ENCODE results near the gene HSCB. TPM values are rescaled to one million over a fixed set of nuclear protein-coding genes. Genes with fewer than 3 reads are reported as not detected.
A peak's percentile ranks its signal among the peaks of the same experiment; 100 is the strongest.
"Not testable (repeated sequence)": the region's sequence is repeated elsewhere in the genome, so short reads cannot be mapped to it uniquely, and the experiment has no call there.

Gene HSCB
- total and polyA plus RNA-seq, 5 donors from 2014 or later, result 4.9 to 12.0 (median 9.5) TPM

GRCh38 chr22:28742562-28742962 lies 723 bp downstream of the HSCB start:
- peak overlapping the region; percentile 90 to 96 (median 95) for H3K27ac Mint-ChIP-seq
- ATAC-seq (ENCODE audit: low read depth in 2 of 2) (no peak), DNase-seq (no peak)
- Histone ChIP-seq H3K4me1 (ENCODE audit: control insufficient read depth, insufficient read depth, low read length, poor library complexity, severe bottlenecking) (peaks cover 14% of the 10 kb centered on the region), H3K9me3 (ENCODE audit: control insufficient read depth in 2 of 2, low read length in 2 of 2) (no peaks in the 10 kb centered on the region), H3K27ac (ENCODE audit: insufficient read depth, low read length, poor library complexity, severe bottlenecking) (peak overlapping the region; percentile 95), H3K4me3 (ENCODE audit: low read depth, low read length) (peak overlapping the region; percentile 94), H3K36me3 (ENCODE audit: control insufficient read depth, insufficient read depth, low read length) (peaks cover 20% of the 10 kb centered on the region), H3K27me3 (ENCODE audit: control insufficient read depth, insufficient read depth, low read length) (no peaks in the 10 kb centered on the region)
- H3K4me1 Mint-ChIP-seq, result peaks cover 7 to 36% (median 22%) of the 10 kb centered on the region in 4 donors
- peaks cover 12% of the 10 kb centered on the region for H3K36me3 Mint-ChIP-seq
- no peaks in the 10 kb centered on the region for H3K27me3 Mint-ChIP-seq
- no peaks in the 10 kb centered on the region for H3K9me3 Mint-ChIP-seq
- peak overlapping the region; percentile 91 to 100 (median 94) for H3K4me3 Mint-ChIP-seq

- peak overlapping the region; percentile 8 to 95 (median 73) for H3K4me3 Mint-ChIP-seq
- ATAC-seq (ENCODE audit: low read depth in 2 of 2) (no peak), DNase-seq (no peak)
- H3K9me3 Mint-ChIP-seq, result no peaks in the 10 kb centered on the region
- H3K27ac ChIP-seq (ENCODE audit: insufficient read depth, low read length, poor library complexity, severe bottlenecking), result no peak overlapping the region
- H3K27me3 ChIP-seq (ENCODE audit: control insufficient read depth, insufficient read depth, low read length), result no peaks in the 10 kb centered on the region
- H3K4me3 ChIP-seq (ENCODE audit: low read depth, low read length), result no peak overlapping the region
- H3K36me3 Mint-ChIP-seq, result peaks cover 18% of the 10 kb centered on the region
- no peaks in the 10 kb centered on the region for H3K27me3 Mint-ChIP-seq
- peaks cover 14% of the 10 kb centered on the region for H3K4me1 ChIP-seq (ENCODE audit: control insufficient read depth, insufficient read depth, low read length, poor library complexity, severe bottlenecking)
- no peaks in the 10 kb centered on the region for H3K9me3 ChIP-seq (ENCODE audit: control insufficient read depth in 2 of 2, low read length in 2 of 2)
- H3K36me3 ChIP-seq (ENCODE audit: control insufficient read depth, insufficient read depth, low read length), result peaks cover 27% of the 10 kb centered on the region
- H3K27ac Mint-ChIP-seq, result no peak overlapping the region
- H3K4me1 Mint-ChIP-seq, result peaks cover 7 to 37% (median 21%) of the 10 kb centered on the region in 4 donors
Observed at GRCh38 chr22:28743852-28744251, 2.0 kb downstream of the HSCB start.

- Histone ChIP-seq H3K4me3 (ENCODE audit: low read depth, low read length) (no peak overlapping the region), H3K27ac (ENCODE audit: insufficient read depth, low read length, poor library complexity, severe bottlenecking) (no peak overlapping the region), H3K4me1 (ENCODE audit: control insufficient read depth, insufficient read depth, low read length, poor library complexity, severe bottlenecking) (no peaks in the 10 kb centered on the region), H3K9me3 (ENCODE audit: control insufficient read depth in 2 of 2, low read length in 2 of 2) (no peaks in the 10 kb centered on the region), H3K36me3 (ENCODE audit: control insufficient read depth, insufficient read depth, low read length) (peaks cover 20% of the 10 kb centered on the region), H3K27me3 (ENCODE audit: control insufficient read depth, insufficient read depth, low read length) (no peaks in the 10 kb centered on the region)
- Mint-ChIP-seq H3K4me1 (peaks cover 4 to 8% (median 5%) of the 10 kb centered on the region in 4 donors), H3K4me3 (no peak overlapping the region), H3K36me3 (peaks cover 26% of the 10 kb centered on the region), H3K27ac (no peak overlapping the region), H3K9me3 (no peaks in the 10 kb centered on the region), H3K27me3 (no peaks in the 10 kb centered on the region)
- DNase-seq (no peak), ATAC-seq (ENCODE audit: low read depth in 2 of 2) (no peak)
Observed at GRCh38 chr22:28750471-28750881, 8.6 kb downstream of the HSCB start.

- H3K9me3 ChIP-seq (ENCODE audit: control insufficient read depth in 2 of 2, low read length in 2 of 2); H3K4me3 ChIP-seq (ENCODE audit: low read depth, low read length); H3K4me1 Mint-ChIP-seq; H3K27me3 ChIP-seq (ENCODE audit: control insufficient read depth, insufficient read depth, low read length); ATAC-seq (ENCODE audit: low read depth in 2 of 2); H3K27ac Mint-ChIP-seq; H3K27ac ChIP-seq (ENCODE audit: insufficient read depth, low read length, poor library complexity, severe bottlenecking); DNase-seq; H3K4me1 ChIP-seq (ENCODE audit: control insufficient read depth, insufficient read depth, low read length, poor library complexity, severe bottlenecking); H3K36me3 ChIP-seq (ENCODE audit: control insufficient read depth, insufficient read depth, low read length); H3K4me3 Mint-ChIP-seq; H3K9me3 Mint-ChIP-seq; H3K27me3 Mint-ChIP-seq: not testable (repeated sequence)
- peaks cover 16% of the 10 kb centered on the region for H3K36me3 Mint-ChIP-seq
Observed at GRCh38 chr22:28754512-28754911, 12.7 kb downstream of the HSCB start.

- no peaks in the 10 kb centered on the region for H3K4me1 Mint-ChIP-seq
- Histone ChIP-seq H3K27me3 (ENCODE audit: control insufficient read depth, insufficient read depth, low read length) (no peaks in the 10 kb centered on the region), H3K4me1 (ENCODE audit: control insufficient read depth, insufficient read depth, low read length, poor library complexity, severe bottlenecking) (no peaks in the 10 kb centered on the region), H3K36me3 (ENCODE audit: control insufficient read depth, insufficient read depth, low read length) (no peaks in the 10 kb centered on the region), H3K9me3 (ENCODE audit: control insufficient read depth in 2 of 2, low read length in 2 of 2) (no peaks in the 10 kb centered on the region), H3K4me3 (ENCODE audit: low read depth, low read length) (no peak overlapping the region), H3K27ac (ENCODE audit: insufficient read depth, low read length, poor library complexity, severe bottlenecking) (no peak overlapping the region)
- peaks cover 0 to 1% (median 0%) of the 10 kb centered on the region in 7 donors for H3K9me3 Mint-ChIP-seq
- H3K36me3 Mint-ChIP-seq, result peaks cover 7% of the 10 kb centered on the region
- no peaks in the 10 kb centered on the region for H3K27me3 Mint-ChIP-seq
- H3K27ac Mint-ChIP-seq, result no peak overlapping the region
- no peak overlapping the region for H3K4me3 Mint-ChIP-seq
- ATAC-seq (ENCODE audit: low read depth in 2 of 2) (no peak), DNase-seq (no peak)
Observed at GRCh38 chr22:28759861-28760560, 18.2 kb downstream of the HSCB start.

GRCh38 chr22:28761449-28761755 lies 19.6 kb downstream of the HSCB start:
- H3K4me3 ChIP-seq (ENCODE audit: low read depth, low read length), result no peak overlapping the region
- H3K27ac Mint-ChIP-seq, result no peak overlapping the region
- no peak for ATAC-seq (ENCODE audit: low read depth in 2 of 2)
- no peaks in the 10 kb centered on the region for H3K27me3 ChIP-seq (ENCODE audit: control insufficient read depth, insufficient read depth, low read length)
- no peaks in the 10 kb centered on the region for H3K4me1 Mint-ChIP-seq
- no peak overlapping the region for H3K27ac ChIP-seq (ENCODE audit: insufficient read depth, low read length, poor library complexity, severe bottlenecking)
- peaks cover 4% of the 10 kb centered on the region for H3K27me3 Mint-ChIP-seq
- H3K4me3 Mint-ChIP-seq, result no peak overlapping the region
- peaks cover 7% of the 10 kb centered on the region for H3K36me3 Mint-ChIP-seq
- no peaks in the 10 kb centered on the region for H3K9me3 ChIP-seq (ENCODE audit: control insufficient read depth in 2 of 2, low read length in 2 of 2)
- peaks cover 0 to 1% (median 0%) of the 10 kb centered on the region in 7 donors for H3K9me3 Mint-ChIP-seq
- no peak for DNase-seq
- H3K36me3 ChIP-seq (ENCODE audit: control insufficient read depth, insufficient read depth, low read length), result no peaks in the 10 kb centered on the region
- H3K4me1 ChIP-seq (ENCODE audit: control insufficient read depth, insufficient read depth, low read length, poor library complexity, severe bottlenecking), result no peaks in the 10 kb centered on the region

- ATAC-seq (ENCODE audit: low read depth in 2 of 2); H3K4me1 Mint-ChIP-seq; H3K4me1 ChIP-seq (ENCODE audit: control insufficient read depth, insufficient read depth, low read length, poor library complexity, severe bottlenecking); H3K36me3 Mint-ChIP-seq; H3K27ac ChIP-seq (ENCODE audit: insufficient read depth, low read length, poor library complexity, severe bottlenecking); H3K36me3 ChIP-seq (ENCODE audit: control insufficient read depth, insufficient read depth, low read length); H3K9me3 Mint-ChIP-seq; H3K27me3 ChIP-seq (ENCODE audit: control insufficient read depth, insufficient read depth, low read length); H3K27me3 Mint-ChIP-seq; H3K4me3 ChIP-seq (ENCODE audit: low read depth, low read length); H3K9me3 ChIP-seq (ENCODE audit: control insufficient read depth in 2 of 2, low read length in 2 of 2); H3K4me3 Mint-ChIP-seq; DNase-seq; H3K27ac Mint-ChIP-seq: not testable (repeated sequence)
Observed at GRCh38 chr22:28762000-28762399, 20.2 kb downstream of the HSCB start.

- no peaks in the 10 kb centered on the region for H3K4me1 ChIP-seq (ENCODE audit: control insufficient read depth, insufficient read depth, low read length, poor library complexity, severe bottlenecking)
- H3K4me3 ChIP-seq (ENCODE audit: low read depth, low read length), result no peak overlapping the region
- no peaks in the 10 kb centered on the region for H3K9me3 ChIP-seq (ENCODE audit: control insufficient read depth in 2 of 2, low read length in 2 of 2)
- ATAC-seq (ENCODE audit: low read depth in 2 of 2) (no peak), DNase-seq (no peak)
- no peaks in the 10 kb centered on the region for H3K4me1 Mint-ChIP-seq
- no peak overlapping the region for H3K4me3 Mint-ChIP-seq
- H3K27me3 Mint-ChIP-seq, result peaks cover 4% of the 10 kb centered on the region
- no peaks in the 10 kb centered on the region for H3K36me3 ChIP-seq (ENCODE audit: control insufficient read depth, insufficient read depth, low read length)
- H3K27ac ChIP-seq (ENCODE audit: insufficient read depth, low read length, poor library complexity, severe bottlenecking), result no peak overlapping the region
- H3K9me3 Mint-ChIP-seq, result peaks cover 0 to 1% (median 0%) of the 10 kb centered on the region in 7 donors
- no peaks in the 10 kb centered on the region for H3K27me3 ChIP-seq (ENCODE audit: control insufficient read depth, insufficient read depth, low read length)
- no peak overlapping the region for H3K27ac Mint-ChIP-seq
- no peaks in the 10 kb centered on the region for H3K36me3 Mint-ChIP-seq
Observed at GRCh38 chr22:28766628-28767027, 24.8 kb downstream of the HSCB start.

Data from CD4-positive, CD25-positive, alpha-beta regulatory T cell (primary cell).